ENCODE results near the gene C18orf63.

C18orf63 gene

DNA sequence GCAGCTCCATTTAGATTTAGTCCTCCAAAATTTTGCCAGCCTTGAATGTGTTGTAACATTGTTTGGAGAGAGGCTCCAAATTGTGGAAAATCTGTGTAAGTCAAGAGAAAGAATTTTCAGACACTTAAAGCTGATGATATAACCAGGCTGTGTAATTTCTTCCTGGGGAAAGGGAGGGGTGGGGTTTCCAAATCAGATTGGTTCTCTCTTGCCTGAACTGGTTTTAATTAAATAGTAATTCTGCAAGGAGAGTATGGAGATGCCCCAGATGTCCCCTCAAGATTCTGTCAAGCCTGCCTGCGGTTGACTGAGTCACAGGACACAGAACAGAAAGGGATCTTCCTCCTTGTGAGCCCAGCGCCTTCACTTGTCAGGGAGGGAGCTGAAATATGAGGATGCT lies 54.5 kb downstream of the C18orf63 start:
- Histone ChIP-seq H3K4me3 (ENCODE audit: low read length in 2 of 2) (peak overlapping the region in 1 of 2 donors; percentile 65), H3K9me3 (ENCODE audit: control insufficient read depth in 2 of 2, low read length in 2 of 2) (no peaks in the 10 kb centered on the region), H3K27ac (ENCODE audit: low read depth in 2 of 2, low read length in 2 of 2) (no peak overlapping the region), H3K36me3 (ENCODE audit: control insufficient read depth in 2 of 2, insufficient read depth in 2 of 2, low read length in 2 of 2) (no peaks in the 10 kb centered on the region), H3K4me1 (ENCODE audit: control insufficient read depth in 2 of 2, insufficient read depth in 2 of 2, low read length in 2 of 2) (peaks cover 5 to 15% of the 10 kb centered on the region in 2 donors), H3K9ac (ENCODE audit: low read depth in 1 of 2, low read length in 2 of 2) (no peak overlapping the region), H3K27me3 (ENCODE audit: control insufficient read depth in 2 of 2, insufficient read depth in 2 of 2, low read length in 2 of 2) (no peaks in the 10 kb centered on the region)

DNA sequence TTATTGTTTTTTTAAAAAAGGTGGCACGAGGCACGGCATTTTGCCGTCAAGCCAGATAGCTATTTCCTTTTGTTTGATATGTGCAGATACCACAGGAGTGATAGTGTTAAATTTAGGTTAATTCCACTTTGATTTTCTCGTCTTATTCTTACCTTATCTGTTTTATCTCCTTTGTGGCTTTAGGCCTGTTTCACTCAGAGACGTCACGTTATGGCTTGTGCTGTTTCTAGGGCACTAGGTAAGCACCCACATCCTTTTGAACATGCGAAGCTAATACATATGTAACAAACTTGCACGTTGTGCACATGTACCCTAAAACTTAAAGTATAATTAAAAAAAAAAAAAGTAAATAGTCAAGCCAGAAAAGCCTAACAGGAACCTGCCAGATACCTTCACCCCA lies 57.8 kb downstream of the C18orf63 start:
- Histone ChIP-seq H3K4me1 (ENCODE audit: control insufficient read depth in 2 of 2, insufficient read depth in 2 of 2, low read length in 2 of 2) (peaks cover 5 to 15% of the 10 kb centered on the region in 2 donors), H3K9ac (ENCODE audit: low read depth in 1 of 2, low read length in 2 of 2) (no peak overlapping the region), H3K27me3 (ENCODE audit: control insufficient read depth in 2 of 2, insufficient read depth in 2 of 2, low read length in 2 of 2) (no peaks in the 10 kb centered on the region), H3K4me3 (ENCODE audit: low read length in 2 of 2) (no peak overlapping the region), H3K9me3 (ENCODE audit: control insufficient read depth in 2 of 2, low read length in 2 of 2) (no peaks in the 10 kb centered on the region), H3K27ac (ENCODE audit: low read depth in 2 of 2, low read length in 2 of 2) (no peak overlapping the region), H3K36me3 (ENCODE audit: control insufficient read depth in 2 of 2, insufficient read depth in 2 of 2, low read length in 2 of 2) (no peaks in the 10 kb centered on the region)

DNA sequence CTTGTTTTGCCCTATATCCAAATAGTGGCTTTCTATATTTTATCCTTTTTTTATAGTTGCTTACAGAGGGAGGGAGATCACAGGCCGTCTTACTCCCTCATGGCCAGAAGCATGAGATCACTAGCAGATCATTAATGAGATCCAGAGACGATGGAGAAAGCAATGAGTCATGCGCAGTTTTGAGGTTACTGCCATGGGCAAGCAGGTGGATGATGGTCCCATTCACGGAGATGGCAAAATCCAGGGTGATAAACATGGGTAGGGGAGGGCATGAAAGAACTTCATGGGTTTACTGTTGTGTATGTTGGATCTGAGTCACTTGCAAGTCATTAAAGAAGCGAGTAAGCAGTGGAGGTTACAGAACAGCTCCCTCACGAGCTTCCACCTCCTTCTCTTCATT lies 60.4 kb downstream of the C18orf63 start:
- Histone ChIP-seq H3K9ac (ENCODE audit: low read depth in 1 of 2, low read length in 2 of 2) (no peak overlapping the region), H3K27ac (ENCODE audit: low read depth in 2 of 2, low read length in 2 of 2) (no peak overlapping the region), H3K36me3 (ENCODE audit: control insufficient read depth in 2 of 2, insufficient read depth in 2 of 2, low read length in 2 of 2) (no peaks in the 10 kb centered on the region), H3K4me3 (ENCODE audit: low read length in 2 of 2) (no peak overlapping the region), H3K9me3 (ENCODE audit: control insufficient read depth in 2 of 2, low read length in 2 of 2) (no peaks in the 10 kb centered on the region), H3K4me1 (ENCODE audit: control insufficient read depth in 2 of 2, insufficient read depth in 2 of 2, low read length in 2 of 2) (no peaks in the 10 kb centered on the region), H3K27me3 (ENCODE audit: control insufficient read depth in 2 of 2, insufficient read depth in 2 of 2, low read length in 2 of 2) (no peaks in the 10 kb centered on the region)

DNA sequence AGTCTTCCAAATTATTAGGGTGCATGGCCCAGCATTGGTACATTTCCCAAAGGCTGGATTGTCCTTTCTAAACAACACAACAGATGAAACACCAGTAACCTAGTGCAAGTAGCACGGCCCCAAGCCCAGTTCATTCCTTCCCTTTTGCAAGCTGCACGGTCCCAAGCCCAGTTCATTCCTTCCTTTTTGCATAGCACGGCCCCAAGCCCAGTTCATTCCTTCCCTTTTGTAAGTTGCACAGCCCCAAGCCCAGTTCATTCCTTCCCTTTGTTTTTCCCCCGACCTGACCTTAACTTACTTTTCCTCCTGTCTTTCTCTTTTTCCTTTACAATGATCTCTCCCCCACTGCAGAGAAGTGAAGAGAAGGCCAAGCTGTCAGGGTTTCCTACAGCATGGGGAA lies 60.9 kb downstream of the C18orf63 start:
- Histone ChIP-seq H3K9ac (ENCODE audit: low read depth in 1 of 2, low read length in 2 of 2) (no peak overlapping the region), H3K27ac (ENCODE audit: low read depth in 2 of 2, low read length in 2 of 2) (no peak overlapping the region), H3K4me3 (ENCODE audit: low read length in 2 of 2) (no peak overlapping the region), H3K27me3 (ENCODE audit: control insufficient read depth in 2 of 2, insufficient read depth in 2 of 2, low read length in 2 of 2) (no peaks in the 10 kb centered on the region), H3K36me3 (ENCODE audit: control insufficient read depth in 2 of 2, insufficient read depth in 2 of 2, low read length in 2 of 2) (no peaks in the 10 kb centered on the region), H3K4me1 (ENCODE audit: control insufficient read depth in 2 of 2, insufficient read depth in 2 of 2, low read length in 2 of 2) (no peaks in the 10 kb centered on the region), H3K9me3 (ENCODE audit: control insufficient read depth in 2 of 2, low read length in 2 of 2) (no peaks in the 10 kb centered on the region)

DNA sequence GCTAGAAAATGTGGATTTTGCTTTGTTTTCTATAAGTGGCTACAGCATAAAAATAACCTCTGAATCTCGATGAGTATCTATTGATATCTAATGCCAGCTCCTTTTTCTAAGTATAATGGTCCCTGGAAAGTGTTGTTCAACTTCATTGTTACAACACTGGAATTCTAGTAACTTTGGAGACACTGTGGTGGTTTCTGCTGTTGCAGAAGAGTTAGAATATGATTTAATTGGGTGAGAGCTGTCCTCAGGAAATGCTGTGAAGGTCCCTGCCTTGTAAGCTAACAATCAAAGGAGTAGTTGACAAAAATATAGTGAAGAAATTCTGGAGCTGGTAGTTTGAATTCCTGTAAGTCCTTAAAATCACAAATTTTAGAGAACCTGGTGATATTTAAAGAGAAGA lies 62.1 kb downstream of the C18orf63 start:
- H3K27me3 ChIP-seq (ENCODE audit: control insufficient read depth in 2 of 2, insufficient read depth in 2 of 2, low read length in 2 of 2), result no peaks in the 10 kb centered on the region
- H3K36me3 ChIP-seq (ENCODE audit: control insufficient read depth in 2 of 2, insufficient read depth in 2 of 2, low read length in 2 of 2), result no peaks in the 10 kb centered on the region
- H3K4me3 ChIP-seq (ENCODE audit: low read length in 2 of 2), result no peak overlapping the region
- no peaks in the 10 kb centered on the region for H3K4me1 ChIP-seq (ENCODE audit: control insufficient read depth in 2 of 2, insufficient read depth in 2 of 2, low read length in 2 of 2)
- H3K9me3 ChIP-seq (ENCODE audit: control insufficient read depth in 2 of 2, low read length in 2 of 2), result no peaks in the 10 kb centered on the region
- no peak overlapping the region for H3K9ac ChIP-seq (ENCODE audit: low read depth in 1 of 2, low read length in 2 of 2)
- H3K27ac ChIP-seq (ENCODE audit: low read depth in 2 of 2, low read length in 2 of 2), result no peak overlapping the region

DNA sequence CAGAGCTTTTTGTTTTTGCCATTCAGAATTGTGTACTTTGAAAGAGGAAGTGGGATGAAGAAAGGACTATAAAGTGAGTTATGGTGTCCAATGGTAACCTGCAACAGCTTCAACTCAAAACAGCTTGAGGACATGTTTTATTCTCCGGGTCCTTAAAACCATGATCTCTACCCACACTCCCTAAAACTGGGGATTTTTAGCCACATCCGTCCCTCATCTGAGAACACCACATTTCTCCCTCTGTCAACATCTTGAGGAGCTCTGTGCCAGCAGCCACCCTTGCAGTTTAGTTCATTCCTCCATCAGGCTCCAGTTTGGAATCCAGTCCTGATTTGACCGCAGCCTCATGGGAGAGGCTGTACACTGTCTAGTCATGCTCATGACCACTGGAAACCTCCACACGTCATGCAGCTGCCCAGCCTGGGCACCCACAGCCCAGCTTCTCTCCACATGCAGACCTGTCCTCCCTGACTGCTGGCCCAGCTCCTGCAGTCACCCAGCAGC lies 62.6 kb downstream of the C18orf63 start:
- no peak overlapping the region for H3K9ac ChIP-seq (ENCODE audit: low read depth in 1 of 2, low read length in 2 of 2)
- H3K27me3 ChIP-seq (ENCODE audit: control insufficient read depth in 2 of 2, insufficient read depth in 2 of 2, low read length in 2 of 2), result no peaks in the 10 kb centered on the region
- H3K27ac ChIP-seq (ENCODE audit: low read depth in 2 of 2, low read length in 2 of 2), result no peak overlapping the region
- no peaks in the 10 kb centered on the region for H3K9me3 ChIP-seq (ENCODE audit: control insufficient read depth in 2 of 2, low read length in 2 of 2)
- no peak overlapping the region for H3K4me3 ChIP-seq (ENCODE audit: low read length in 2 of 2)
- H3K36me3 ChIP-seq (ENCODE audit: control insufficient read depth in 2 of 2, insufficient read depth in 2 of 2, low read length in 2 of 2), result no peaks in the 10 kb centered on the region
- no peaks in the 10 kb centered on the region for H3K4me1 ChIP-seq (ENCODE audit: control insufficient read depth in 2 of 2, insufficient read depth in 2 of 2, low read length in 2 of 2)

DNA sequence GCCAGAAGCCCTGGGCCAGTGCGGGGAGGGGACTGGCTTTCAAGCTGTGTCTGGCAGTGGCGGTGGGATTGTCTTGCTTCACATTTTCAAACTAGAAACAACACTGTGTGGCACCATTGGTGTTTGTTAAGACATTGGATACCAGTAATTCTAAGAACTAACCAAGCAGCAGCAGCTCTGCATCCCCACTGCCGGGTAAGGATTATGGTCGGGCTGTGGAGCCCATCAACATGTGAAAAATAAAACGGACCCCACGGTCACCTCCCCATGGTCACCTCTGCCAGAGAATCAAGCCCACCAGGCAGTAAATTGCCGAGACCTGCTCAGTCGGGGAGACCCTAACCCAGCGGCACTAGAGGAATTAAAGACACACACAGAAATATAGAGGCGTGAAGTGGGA lies 65.3 kb downstream of the C18orf63 start:
- no peaks in the 10 kb centered on the region for H3K27me3 ChIP-seq (ENCODE audit: control insufficient read depth in 2 of 2, insufficient read depth in 2 of 2, low read length in 2 of 2)
- H3K36me3 ChIP-seq (ENCODE audit: control insufficient read depth in 2 of 2, insufficient read depth in 2 of 2, low read length in 2 of 2), result no peaks in the 10 kb centered on the region
- H3K9me3 ChIP-seq (ENCODE audit: control insufficient read depth in 2 of 2, low read length in 2 of 2), result no peaks in the 10 kb centered on the region
- no peak overlapping the region for H3K9ac ChIP-seq (ENCODE audit: low read depth in 1 of 2, low read length in 2 of 2)
- no peak overlapping the region for H3K27ac ChIP-seq (ENCODE audit: low read depth in 2 of 2, low read length in 2 of 2)
- no peaks in the 10 kb centered on the region for H3K4me1 ChIP-seq (ENCODE audit: control insufficient read depth in 2 of 2, insufficient read depth in 2 of 2, low read length in 2 of 2)
- no peak overlapping the region for H3K4me3 ChIP-seq (ENCODE audit: low read length in 2 of 2)

DNA sequence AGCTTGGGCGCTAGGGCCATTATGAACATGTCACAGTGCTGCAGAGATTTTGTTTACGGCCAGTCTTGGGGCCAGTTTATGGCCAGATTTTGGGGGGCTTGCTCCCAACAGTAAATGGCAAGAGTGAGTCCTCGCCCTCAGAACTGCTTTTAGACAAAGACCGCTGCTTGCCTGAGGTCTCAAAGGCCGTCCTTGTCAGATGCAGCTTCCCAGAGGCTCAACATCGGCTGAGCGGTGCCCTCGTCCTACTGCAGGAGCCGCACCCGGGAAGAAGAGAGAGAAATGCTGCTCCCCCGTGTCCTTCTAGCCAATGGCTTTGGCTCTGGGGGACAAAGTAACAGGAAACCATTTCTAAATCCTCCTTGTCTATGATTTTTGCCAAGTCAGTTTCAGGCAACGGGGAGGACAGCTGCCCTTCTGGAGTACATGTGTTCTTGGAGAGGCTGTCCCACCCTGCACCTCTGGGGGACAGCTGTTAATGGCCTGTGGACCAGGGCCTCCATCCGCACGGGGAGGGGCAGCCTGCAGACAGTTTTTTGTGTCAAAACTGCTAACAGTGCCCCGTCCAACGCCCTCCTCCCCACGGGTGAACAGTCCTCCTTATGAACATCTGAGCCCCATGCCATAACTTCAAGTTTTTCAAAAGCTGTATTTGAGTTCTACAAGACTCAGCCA lies 66.1 kb downstream of the C18orf63 start:
- Histone ChIP-seq H3K9me3 (ENCODE audit: control insufficient read depth in 2 of 2, low read length in 2 of 2) (no peaks in the 10 kb centered on the region), H3K4me1 (ENCODE audit: control insufficient read depth in 2 of 2, insufficient read depth in 2 of 2, low read length in 2 of 2) (no peaks in the 10 kb centered on the region), H3K27me3 (ENCODE audit: control insufficient read depth in 2 of 2, insufficient read depth in 2 of 2, low read length in 2 of 2) (no peaks in the 10 kb centered on the region), H3K36me3 (ENCODE audit: control insufficient read depth in 2 of 2, insufficient read depth in 2 of 2, low read length in 2 of 2) (no peaks in the 10 kb centered on the region), H3K9ac (ENCODE audit: low read depth in 1 of 2, low read length in 2 of 2) (no peak overlapping the region), H3K4me3 (ENCODE audit: low read length in 2 of 2) (no peak overlapping the region), H3K27ac (ENCODE audit: low read depth in 2 of 2, low read length in 2 of 2) (no peak overlapping the region)

DNA sequence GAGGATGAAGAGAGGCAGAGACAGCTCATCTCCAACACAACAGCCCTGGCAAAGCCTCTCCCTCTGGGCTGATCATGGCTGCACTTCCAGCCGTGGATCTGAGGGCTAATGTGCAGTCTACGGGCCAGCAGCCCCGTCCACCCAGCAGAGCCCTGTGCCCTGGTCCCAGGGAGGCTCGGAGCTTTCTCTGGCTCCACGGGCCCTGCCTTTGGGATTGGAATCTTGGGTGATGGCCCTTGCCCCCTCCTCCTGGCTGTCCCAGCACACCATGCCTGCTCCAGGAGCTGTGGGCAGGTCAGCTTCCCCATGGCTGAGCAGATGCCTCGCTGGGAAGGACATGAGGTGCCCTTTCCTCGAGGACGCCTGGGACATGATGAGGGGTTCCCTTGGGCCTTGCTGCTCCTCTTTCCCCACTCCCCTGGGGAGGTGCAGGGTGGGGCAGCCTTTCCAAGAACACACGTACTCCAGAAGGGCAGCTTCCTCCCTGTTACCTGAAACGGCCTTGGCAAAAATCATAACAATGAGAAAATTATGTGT lies 66.9 kb downstream of the C18orf63 start:
- no peaks in the 10 kb centered on the region for H3K27me3 ChIP-seq (ENCODE audit: control insufficient read depth in 2 of 2, insufficient read depth in 2 of 2, low read length in 2 of 2)
- no peaks in the 10 kb centered on the region for H3K9me3 ChIP-seq (ENCODE audit: control insufficient read depth in 2 of 2, low read length in 2 of 2)
- H3K4me3 ChIP-seq (ENCODE audit: low read length in 2 of 2), result no peak overlapping the region
- H3K36me3 ChIP-seq (ENCODE audit: control insufficient read depth in 2 of 2, insufficient read depth in 2 of 2, low read length in 2 of 2), result no peaks in the 10 kb centered on the region
- H3K27ac ChIP-seq (ENCODE audit: low read depth in 2 of 2, low read length in 2 of 2), result no peak overlapping the region
- H3K4me1 ChIP-seq (ENCODE audit: control insufficient read depth in 2 of 2, insufficient read depth in 2 of 2, low read length in 2 of 2), result no peaks in the 10 kb centered on the region
- H3K9ac ChIP-seq (ENCODE audit: low read depth in 1 of 2, low read length in 2 of 2), result no peak overlapping the region

DNA sequence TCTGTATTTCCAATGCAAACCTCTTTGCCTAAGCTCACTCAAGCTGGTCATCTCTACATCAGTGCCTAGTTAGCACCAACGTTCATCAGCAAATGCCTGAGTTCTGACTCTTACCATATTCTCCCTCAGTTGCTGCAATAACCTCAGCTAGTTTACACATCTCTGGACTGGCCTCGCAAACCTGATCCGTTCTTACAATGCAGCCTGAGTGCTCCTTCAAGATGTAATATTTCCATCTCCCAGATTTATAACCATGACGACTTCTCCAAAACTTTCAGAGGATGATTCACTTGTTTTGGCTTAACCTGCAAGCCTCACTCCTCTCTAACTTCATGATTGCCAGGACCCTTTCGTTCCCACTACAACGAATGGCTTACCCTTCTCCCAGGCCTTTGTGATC lies 71.7 kb downstream of the C18orf63 start:
- Histone ChIP-seq H3K27ac (ENCODE audit: low read depth in 2 of 2, low read length in 2 of 2) (no peak overlapping the region), H3K4me3 (ENCODE audit: low read length in 2 of 2) (no peak overlapping the region), H3K4me1 (ENCODE audit: control insufficient read depth in 2 of 2, insufficient read depth in 2 of 2, low read length in 2 of 2) (no peaks in the 10 kb centered on the region), H3K27me3 (ENCODE audit: control insufficient read depth in 2 of 2, insufficient read depth in 2 of 2, low read length in 2 of 2) (no peaks in the 10 kb centered on the region), H3K9ac (ENCODE audit: low read depth in 1 of 2, low read length in 2 of 2) (no peak overlapping the region), H3K36me3 (ENCODE audit: control insufficient read depth in 2 of 2, insufficient read depth in 2 of 2, low read length in 2 of 2) (no peaks in the 10 kb centered on the region), H3K9me3 (ENCODE audit: control insufficient read depth in 2 of 2, low read length in 2 of 2) (no peaks in the 10 kb centered on the region)

All from mucosa of rectum (tissue), 2 donors.